ENCODE measurements around the gene MSL2. TPM values are rescaled to one million over a fixed set of nuclear protein-coding genes. Genes with fewer than 3 reads are reported as not detected.

Gene MSL2
- total and polyA plus RNA-seq, 2 of the 8 experiments (the other 6 are each of a cell fraction or from before 2014, with no cell fraction given): 9.1 to 41.8 TPM

DNA sequence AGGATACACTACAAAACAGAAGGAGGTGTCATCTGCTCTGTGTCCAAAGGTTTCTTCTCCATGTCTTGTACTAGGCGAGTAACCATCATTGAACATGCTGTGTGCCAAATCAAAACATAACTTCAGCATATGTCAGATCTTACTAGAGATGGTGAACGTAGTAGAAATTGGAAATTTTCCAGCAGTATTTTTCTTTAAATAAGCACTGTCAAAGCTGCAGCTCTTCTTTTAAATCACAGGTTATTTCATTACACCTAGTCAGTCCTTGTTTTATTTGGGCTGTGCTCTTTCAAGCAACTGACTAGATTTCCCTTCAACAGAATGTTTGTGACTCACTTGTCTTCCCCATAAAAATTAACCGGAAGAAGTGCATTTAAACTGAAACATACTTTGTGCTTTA, 46.5 kb downstream of the MSL2 start:
- Histone ChIP-seq H3K56ac (replicated peaks; ENCODE audit: insufficient read length, low read depth, low read length) (no peak overlapping the region), H3K9me3 (ENCODE audit: insufficient read depth in 2 of 2, low read depth in 1 of 2, low read length in 1 of 2) (no peaks in the 10 kb centered on the region), H4K8ac (ENCODE audit: extremely low read depth, insufficient read depth, low read length) (no peak overlapping the region), H3K4me2 (ENCODE audit: insufficient read depth in 1 of 2, low read depth in 2 of 2, low read length in 2 of 2) (no peak overlapping the region), H3K23ac (ENCODE audit: insufficient read length) (no peak overlapping the region), H3K79me1 (ENCODE audit: low read depth, low read length) (peaks cover 3% of the 10 kb centered on the region; the same call in 1 of the 2 replicates), H4K20me1 (replicated peaks in 1 of 2; ENCODE audit: control insufficient read depth in 1 of 2, insufficient read depth in 2 of 2, low read length in 2 of 2) (peaks cover 2 to 16% of the 10 kb centered on the region in 2 experiments), H3K79me2 (ENCODE audit: control insufficient read depth in 1 of 2, insufficient read depth in 2 of 2, low read length in 2 of 2) (peaks cover 5 to 48% of the 10 kb centered on the region in 2 experiments; a peak in 3 of 4 replicates), H2BK15ac (ENCODE audit: low read length) (no peak overlapping the region), H2BK5ac (ENCODE audit: low read depth, low read length) (no peak overlapping the region), H4K5ac (ENCODE audit: insufficient read length, low read depth, low read length) (no peak overlapping the region), H3K14ac (ENCODE audit: insufficient read length) (no peak overlapping the region), H2AK5ac (ENCODE audit: low read depth, low read length) (no peak overlapping the region), H3K4ac (replicated peaks; ENCODE audit: insufficient read length, low read depth, low read length) (no peak overlapping the region), H3K4me3 (ENCODE audit: extremely low read depth in 1 of 4, insufficient read depth in 2 of 4, low read depth in 3 of 4, low read length in 4 of 4) (no peak overlapping the region), H3K27me3 (replicated peaks in 1 of 4; ENCODE audit: control insufficient read depth in 3 of 4, extremely low read depth in 1 of 4, insufficient read depth in 3 of 4, low read length in 3 of 4) (no peaks in the 10 kb centered on the region), H3K36me3 (ENCODE audit: control insufficient read depth in 2 of 4, insufficient read depth in 4 of 4, low read length in 3 of 4) (peaks cover 0 to 23% (median 12%) of the 10 kb centered on the region in 4 experiments; a peak in 7 of 8 replicates), H2BK120ac (replicated peaks; ENCODE audit: low read depth, low read length) (no peak overlapping the region), H2BK20ac (ENCODE audit: low read length) (no peak overlapping the region), H2BK12ac (ENCODE audit: low read depth, low read length) (no peak overlapping the region), H2AFZ (ENCODE audit: low read length) (no peak overlapping the region), H3K23me2 (ENCODE audit: low read depth, low read length) (no peaks in the 10 kb centered on the region), H3K4me1 (replicated peaks in 1 of 4; ENCODE audit: control insufficient read depth in 3 of 4, insufficient read depth in 4 of 4, low read length in 3 of 4) (no peaks in the 10 kb centered on the region), H3K27ac (ENCODE audit: low read depth, low read length) (no peak overlapping the region), H3K9ac (replicated peaks in 1 of 4; ENCODE audit: extremely low read depth in 1 of 4, low read depth in 3 of 4, low read length in 3 of 4) (no peak overlapping the region), H4K91ac (replicated peaks; ENCODE audit: insufficient read length, low read length) (no peak overlapping the region), H3K18ac (ENCODE audit: extremely low read depth, low read length) (no peak overlapping the region)
- DNase-seq (ENCODE audit: low read depth in 1 of 2, low spot score in 2 of 2): no peak
- ChIA-PET CTCF (ENCODE audit: partially characterized antibody) (no interaction called here), POLR2A (ENCODE audit: partially characterized antibody) (interaction anchor here (1.0 kb wide), 1 partner anchor 47 kb away, joined by 4 read pairs; the partner anchor contains the start of gene MSL2)
- WGBS, 2 experiments (ENCODE audit: extremely low coverage in 1 of 2, insufficient coverage in 1 of 2, insufficient read length in 1 of 2, insufficient replicate concordance in 2 of 2, low coverage in 1 of 2, low lambda C conversion rate in 2 of 2, missing lambda C conversion rate in 1 of 2): 88% methylated on average over 3 of the region's 3 CpGs; no CpG with 5 or more reads in 1 of the 2 experiments
- no peak for FAIRE-seq
- TF ChIP-seq, protein P1, sequence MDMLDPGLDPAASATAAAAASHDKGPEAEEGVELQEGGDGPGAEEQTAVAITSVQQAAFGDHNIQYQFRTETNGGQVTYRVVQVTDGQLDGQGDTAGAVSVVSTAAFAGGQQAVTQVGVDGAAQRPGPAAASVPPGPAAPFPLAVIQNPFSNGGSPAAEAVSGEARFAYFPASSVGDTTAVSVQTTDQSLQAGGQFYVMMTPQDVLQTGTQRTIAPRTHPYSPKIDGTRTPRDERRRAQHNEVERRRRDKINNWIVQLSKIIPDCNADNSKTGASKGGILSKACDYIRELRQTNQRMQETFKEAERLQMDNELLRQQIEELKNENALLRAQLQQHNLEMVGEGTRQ (IDR thresholded peaks at IDR 0.05; ENCODE audit: low read length): no peak
- no peak for TF ChIP-seq SP1 (IDR thresholded peaks at IDR 0.05; ENCODE audit: low read depth, low read length)
- no peak for TF ChIP-seq KDM1A (IDR thresholded peaks at IDR 0.05; ENCODE audit: borderline replicate concordance, low read length)
- TF ChIP-seq RBBP5 (IDR thresholded peaks at IDR 0.05; ENCODE audit: borderline replicate concordance, low read depth, low read length): no peak
- TF ChIP-seq CBX8 (IDR thresholded peaks at IDR 0.05; ENCODE audit: borderline replicate concordance, low read depth, low read length): no peak
- no peak for TF ChIP-seq CREB1 (IDR thresholded peaks at IDR 0.05)
- TF ChIP-seq NANOG (IDR thresholded peaks at IDR 0.05; ENCODE audit: insufficient read depth, low read depth, low read length, poor library complexity, severe bottlenecking): no peak
- TF ChIP-seq EGR1 (IDR thresholded peaks at IDR 0.05; ENCODE audit: borderline replicate concordance, low read depth, low read length): no peak
- no peak for TF ChIP-seq JUN (IDR thresholded peaks at IDR 0.05; ENCODE audit: low read depth, low read length)
- no peak for TF ChIP-seq CBX5 (IDR thresholded peaks at IDR 0.05; ENCODE audit: low read depth, low read length)
- TF ChIP-seq TCF12 (IDR thresholded peaks at IDR 0.05; ENCODE audit: low read depth, low read length): no peak
- no peak for TF ChIP-seq ASH2L (IDR thresholded peaks at IDR 0.05; ENCODE audit: low read length)
- TF ChIP-seq FOSL1 (IDR thresholded peaks at IDR 0.05; ENCODE audit: insufficient read depth, low read depth, low read length): no peak
- TF ChIP-seq, protein P2, sequence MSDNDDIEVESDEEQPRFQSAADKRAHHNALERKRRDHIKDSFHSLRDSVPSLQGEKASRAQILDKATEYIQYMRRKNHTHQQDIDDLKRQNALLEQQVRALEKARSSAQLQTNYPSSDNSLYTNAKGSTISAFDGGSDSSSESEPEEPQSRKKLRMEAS (IDR thresholded peaks at IDR 0.05): no peak
